ENCODE data around the gene IL12RB2.

- TF ChIP-seq EZH2phosphoT487 (IDR thresholded peaks at IDR 0.05; ENCODE audit: insufficient read depth, low read depth) (no peak), EZH2 (IDR thresholded peaks at IDR 0.05; ENCODE audit: insufficient read depth, poor library complexity, severe bottlenecking) (no peak)
Observed at GRCh38 chr1:67381154-67381553, 73.5 kb downstream of the IL12RB2 start.
